ENCODE data around the gene TRPV4. TPM values are rescaled to one million over a fixed set of nuclear protein-coding genes. Genes with fewer than 3 reads are reported as not detected.

TRPV4 gene
- total RNA-seq, 2 experiments from 2014 or later: 2.1 TPM; not detected in 1

- BruUV-seq (replicated peaks): no TSS peak
Observed at GRCh38 chr12:109822951-109823411, 10.2 kb downstream of the TRPV4 start.

DNA sequence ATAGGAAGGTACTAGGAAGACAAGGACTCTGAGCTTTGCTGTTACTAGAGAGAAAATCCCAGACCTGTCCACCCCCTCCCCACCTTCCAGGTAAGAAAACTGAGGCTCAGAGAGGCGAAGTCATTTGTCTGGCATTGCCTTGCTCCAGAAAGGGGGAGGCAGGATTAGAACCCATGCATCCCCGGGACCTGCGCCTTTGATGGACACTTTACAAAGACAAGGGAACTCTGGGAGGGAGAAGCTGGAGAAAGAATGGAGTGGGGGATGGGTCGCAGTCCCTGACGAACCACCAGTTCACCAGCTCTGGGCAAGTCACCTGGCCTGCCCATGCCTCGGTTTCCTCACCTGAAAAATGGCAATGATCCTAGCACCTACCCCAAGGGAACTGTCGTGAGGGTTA is 10.8 kb downstream of the TRPV4 start:
- H3K36me3 ChIP-seq (ENCODE audit: insufficient read depth, low read length): no peaks in the 10 kb centered on the region
- no peaks in the 10 kb centered on the region for H3K9me2 ChIP-seq (ENCODE audit: insufficient read depth, low read length)
- H2AFZ ChIP-seq (ENCODE audit: low read length): no peak overlapping the region
- no peaks in the 10 kb centered on the region for H4K20me1 ChIP-seq (ENCODE audit: insufficient read depth, low read length)
- no peak for DNase-seq (ENCODE audit: low spot score)
- no peak overlapping the region for H3K27ac ChIP-seq (ENCODE audit: low read depth, low read length, poor library complexity, severe bottlenecking)
- H3K9me3 ChIP-seq (ENCODE audit: low read length): no peaks in the 10 kb centered on the region
- TF ChIP-seq EZH2phosphoT487 (IDR thresholded peaks at IDR 0.05; ENCODE audit: borderline replicate concordance, low read depth, low read length) (no peak), CTCF (conservative IDR thresholded peaks at IDR 0.05; ENCODE audit: low read length) (no peak)
- no peak overlapping the region for H3K4me3 ChIP-seq (ENCODE audit: low read depth, low read length, poor library complexity, severe bottlenecking)
- H3K79me2 ChIP-seq (ENCODE audit: insufficient read depth, low read depth, low read length): no peaks in the 10 kb centered on the region
- H3K4me2 ChIP-seq (ENCODE audit: low read length): no peak overlapping the region
- BruUV-seq (replicated peaks): no TSS peak
- intact Hi-C loops (cut with micrococcal nuclease; ENCODE audit: unreplicated experiment): no loop called here
- POLR2A ChIA-PET: no interaction called here
- no peaks in the 10 kb centered on the region for H3K4me1 ChIP-seq (ENCODE audit: insufficient read depth, low read length, poor library complexity, severe bottlenecking)
- CTCF ChIA-PET (ENCODE audit: unreplicated experiment): no interaction called here

More at GRCh38 chr12:109822951-109823411, 10.2 kb downstream of the TRPV4 start:
- TF ChIP-seq CTCF (conservative IDR thresholded peaks at IDR 0.05; ENCODE audit: low read length) (no peak), EZH2phosphoT487 (IDR thresholded peaks at IDR 0.05; ENCODE audit: borderline replicate concordance, low read depth, low read length) (no peak)
- Histone ChIP-seq H3K27ac (ENCODE audit: low read depth, low read length, poor library complexity, severe bottlenecking) (no peak overlapping the region), H4K20me1 (ENCODE audit: insufficient read depth, low read length) (no peaks in the 10 kb centered on the region), H3K79me2 (ENCODE audit: insufficient read depth, low read depth, low read length) (no peaks in the 10 kb centered on the region), H3K9me3 (ENCODE audit: low read length) (no peaks in the 10 kb centered on the region), H3K4me2 (ENCODE audit: low read length) (no peak overlapping the region), H3K9me2 (ENCODE audit: insufficient read depth, low read length) (no peaks in the 10 kb centered on the region), H2AFZ (ENCODE audit: low read length) (no peak overlapping the region), H3K4me3 (ENCODE audit: low read depth, low read length, poor library complexity, severe bottlenecking) (no peak overlapping the region), H3K4me1 (ENCODE audit: insufficient read depth, low read length, poor library complexity, severe bottlenecking) (no peaks in the 10 kb centered on the region), H3K36me3 (ENCODE audit: insufficient read depth, low read length) (no peaks in the 10 kb centered on the region)
- ChIA-PET CTCF (ENCODE audit: unreplicated experiment) (no interaction called here), POLR2A (no interaction called here)
- intact Hi-C loops (cut with micrococcal nuclease; ENCODE audit: unreplicated experiment): no loop called here
- DNase-seq (ENCODE audit: low spot score): no peak

GRCh38 chr12:109821968-109822367 is 11.2 kb downstream of the TRPV4 start:
- Histone ChIP-seq H3K36me3 (ENCODE audit: insufficient read depth, low read length) (no peaks in the 10 kb centered on the region), H3K4me1 (ENCODE audit: insufficient read depth, low read length, poor library complexity, severe bottlenecking) (no peaks in the 10 kb centered on the region), H3K79me2 (ENCODE audit: insufficient read depth, low read depth, low read length) (no peaks in the 10 kb centered on the region), H3K9me3 (ENCODE audit: low read length) (no peaks in the 10 kb centered on the region), H3K9me2 (ENCODE audit: insufficient read depth, low read length) (no peaks in the 10 kb centered on the region), H3K27ac (ENCODE audit: low read depth, low read length, poor library complexity, severe bottlenecking) (no peak overlapping the region), H3K4me2 (ENCODE audit: low read length) (no peak overlapping the region), H2AFZ (ENCODE audit: low read length) (no peak overlapping the region), H4K20me1 (ENCODE audit: insufficient read depth, low read length) (no peaks in the 10 kb centered on the region), H3K4me3 (ENCODE audit: low read depth, low read length, poor library complexity, severe bottlenecking) (no peak overlapping the region)
- DNase-seq (ENCODE audit: low spot score): no peak
- BruUV-seq (replicated peaks): no TSS peak
- TF ChIP-seq EZH2phosphoT487 (IDR thresholded peaks at IDR 0.05; ENCODE audit: borderline replicate concordance, low read depth, low read length) (no peak), CTCF (conservative IDR thresholded peaks at IDR 0.05; ENCODE audit: low read length) (no peak)
- POLR2A ChIA-PET: no interaction called here
- CTCF ChIA-PET (ENCODE audit: unreplicated experiment): no interaction called here
- intact Hi-C loops (cut with micrococcal nuclease; ENCODE audit: unreplicated experiment): no loop called here

Measured in OCI-LY7 (cell line).